Stimulated activated CD8-positive, alpha-beta memory T cell treated with anti-CD3 and anti-CD28 coated beads, Interleukin-12 subunit alpha, Interleukin-12 subunit beta, amount 100 ng/mL, for 24 hours (primary cell): ENCODE results near the gene ARHGAP15.

Experiments
- DNase-seq: peaks from one replicate; pipeline ENCODE4 v3.0.0-alpha.2; 2020; ENCODE audit errors: extremely low read depth

ARHGAP15 gene

GRCh38 chr2:143144813-143145455 lies 15.7 kb downstream of the ARHGAP15 start:
- no peak for DNase-seq

- DNase-seq = no peak
Measured at GRCh38 chr2:143146366-143146765, 17.1 kb downstream of the ARHGAP15 start.

- no peak for DNase-seq
Measured at GRCh38 chr2:143146815-143147530, 17.8 kb downstream of the ARHGAP15 start.

- no peak for DNase-seq
Measured at GRCh38 chr2:143148011-143148410, 18.8 kb downstream of the ARHGAP15 start.

GRCh38 chr2:143148757-143149156 lies 19.5 kb downstream of the ARHGAP15 start:
- no peak for DNase-seq

- DNase-seq = no peak
Measured at GRCh38 chr2:143150287-143150686, 21.1 kb downstream of the ARHGAP15 start.

GRCh38 chr2:143151111-143151752 lies 22.0 kb downstream of the ARHGAP15 start:
- no peak for DNase-seq

- DNase-seq = no peak
Measured at GRCh38 chr2:143152219-143152618, 23.0 kb downstream of the ARHGAP15 start.

- no peak for DNase-seq
Measured at GRCh38 chr2:143152637-143153036, 23.4 kb downstream of the ARHGAP15 start.

GRCh38 chr2:143155661-143156060 lies 26.4 kb downstream of the ARHGAP15 start:
- DNase-seq = no peak

GRCh38 chr2:143157001-143157400 lies 27.8 kb downstream of the ARHGAP15 start:
- DNase-seq = no peak

- DNase-seq = no peak
Measured at GRCh38 chr2:143157418-143157817, 28.2 kb downstream of the ARHGAP15 start.

- DNase-seq = no peak
Measured at GRCh38 chr2:143158098-143158497, 28.9 kb downstream of the ARHGAP15 start.

GRCh38 chr2:143158551-143159485 lies 29.6 kb downstream of the ARHGAP15 start:
- no peak for DNase-seq

- DNase-seq = no peak
Measured at GRCh38 chr2:143159486-143159840, 30.2 kb downstream of the ARHGAP15 start.

GRCh38 chr2:143160732-143161707 lies 31.8 kb downstream of the ARHGAP15 start:
- DNase-seq = no peak

GRCh38 chr2:143162123-143162837 lies 33.1 kb downstream of the ARHGAP15 start:
- peak; percentile 15 for DNase-seq

- DNase-seq = no peak
Measured at GRCh38 chr2:143162997-143163396, 33.8 kb downstream of the ARHGAP15 start.

GRCh38 chr2:143163499-143163898 lies 34.3 kb downstream of the ARHGAP15 start:
- no peak for DNase-seq

- no peak for DNase-seq
Measured at GRCh38 chr2:143165291-143165690, 36.1 kb downstream of the ARHGAP15 start.
